HEK293 (cell line): Measurements from ENCODE around the gene C2orf76.

ENCODE experiments used
- CTCF ChIA-PET: fragments of 350-600 bp; formaldehyde crosslinking; extraction: SDS; loops from one replicate; lab custom pipeline; 2021; ENCODE audit warnings: antibody characterized with exemption; lab: Yijun Ruan, JAX
- POLR2A ChIA-PET: fragments of 300-600 bp; formaldehyde crosslinking; extraction: SDS; loops from one replicate; lab custom pipeline; 2020; ENCODE audit warnings: antibody characterized with exemption, inconsistent platforms; lab: Yijun Ruan, JAX
- H3K27ac ChIP-seq: fragments of 200-500 bp; sonication (Bioruptor generic); 2 replicates; pipeline ENCODE4 v1.5.1; 2014; ENCODE audit warnings: low read depth, low read length, control low read depth, inconsistent platforms; ENCODE audit errors: extremely low read depth
- H3K36me3 ChIP-seq, 2 experiments: fragments of 200-500 bp in 1 of 2; sonication (Bioruptor generic) in 1 of 2; 1 replicate in 1 of 2; 2 replicates in 1 of 2; pipeline ENCODE4 v1.5.1; 2014 to 2017; ENCODE audit warnings: inconsistent platforms in 2 of 2, low read length in 2 of 2; ENCODE audit not compliant: control insufficient read depth in 2 of 2, insufficient read depth in 1 of 2
- H3K4me1 ChIP-seq: fragments of 200-500 bp; sonication (Bioruptor generic); 2 replicates; pipeline ENCODE4 v1.5.1; 2014; ENCODE audit warnings: mild to moderate bottlenecking, low read length, inconsistent platforms; ENCODE audit not compliant: control insufficient read depth, insufficient read depth
- H3K4me3 ChIP-seq: 2 replicates; pipeline ENCODE4 v1.5.1; 2011; ENCODE audit warnings: low read depth, mild to moderate bottlenecking, control low read depth, low read length, moderate library complexity
- H3K9me3 ChIP-seq: fragments of 200-500 bp; sonication (Bioruptor generic); 2 replicates; pipeline ENCODE4 v1.5.1; 2014; ENCODE audit warnings: low read depth, low read length, inconsistent platforms; ENCODE audit not compliant: control insufficient read depth, insufficient read depth
- KLF8 ChIP-seq: fragments of 450-650 bp; formaldehyde crosslinking; IDR thresholded peaks from 2 replicates; pipeline ENCODE4 v1.5.1; 2016; ENCODE audit warnings: missing biosample characterization, missing genetic modification characterization
- REPIN1 ChIP-seq: fragments of 450-650 bp; formaldehyde crosslinking; IDR thresholded peaks from 2 replicates; pipeline ENCODE4 v1.5.1; 2017; ENCODE audit warnings: missing biosample characterization, missing genetic modification characterization, low read depth
- REST ChIP-seq: fragments of 450-650 bp; formaldehyde crosslinking; IDR thresholded peaks from 2 replicates; pipeline ENCODE4 v1.5.1; 2016; ENCODE audit warnings: missing biosample characterization, missing genetic modification characterization
- SP2 ChIP-seq: fragments of 450-650 bp; formaldehyde crosslinking; IDR thresholded peaks from 2 replicates; pipeline ENCODE4 v1.5.1; 2016; ENCODE audit warnings: missing biosample characterization, missing genetic modification characterization
- ZBTB48 ChIP-seq: fragments of 450-650 bp; formaldehyde crosslinking; IDR thresholded peaks from 2 replicates; pipeline ENCODE4 v1.5.1; 2016; ENCODE audit warnings: missing biosample characterization, missing genetic modification characterization
- ZNF214 ChIP-seq: fragments of 450-650 bp; formaldehyde crosslinking; IDR thresholded peaks from 2 replicates; pipeline ENCODE4 v1.5.1; 2017; ENCODE audit warnings: missing biosample characterization, mild to moderate bottlenecking, missing genetic modification characterization, borderline replicate concordance
- ZNF221 ChIP-seq: fragments of 450-650 bp; formaldehyde crosslinking; IDR thresholded peaks from 2 replicates; pipeline ENCODE4 v1.5.1; 2017; ENCODE audit warnings: missing biosample characterization, missing genetic modification characterization, borderline replicate concordance
- ZNF23 ChIP-seq: fragments of 450-650 bp; formaldehyde crosslinking; IDR thresholded peaks from 2 replicates; pipeline ENCODE4 v1.5.1; 2016; ENCODE audit warnings: missing biosample characterization, missing genetic modification characterization, borderline replicate concordance
- ZNF24 ChIP-seq: fragments of 450-650 bp; formaldehyde crosslinking; IDR thresholded peaks from 2 replicates; pipeline ENCODE4 v1.5.1; 2016; ENCODE audit warnings: missing biosample characterization, missing genetic modification characterization
- ZNF391 ChIP-seq: fragments of 450-650 bp; formaldehyde crosslinking; IDR thresholded peaks from 2 replicates; pipeline ENCODE4 v1.5.1; 2016; ENCODE audit warnings: low read depth, missing biosample characterization, missing genetic modification characterization, borderline replicate concordance
- ZNF404 ChIP-seq: fragments of 450-650 bp; formaldehyde crosslinking; IDR thresholded peaks from 2 replicates; pipeline ENCODE4 v1.5.1; 2017; ENCODE audit warnings: missing biosample characterization, missing genetic modification characterization
- ZNF473 ChIP-seq: fragments of 450-650 bp; formaldehyde crosslinking; IDR thresholded peaks from 2 replicates; pipeline ENCODE4 v1.5.1; 2017; ENCODE audit warnings: missing biosample characterization, missing genetic modification characterization
- ZNF510 ChIP-seq: fragments of 450-650 bp; formaldehyde crosslinking; IDR thresholded peaks from 2 replicates; pipeline ENCODE4 v1.5.1; 2018; ENCODE audit warnings: mild to moderate bottlenecking, missing genetic modification characterization, missing biosample characterization; ENCODE audit not compliant: insufficient replicate concordance
- ZNF791 ChIP-seq: fragments of 450-650 bp; formaldehyde crosslinking; IDR thresholded peaks from 2 replicates; pipeline ENCODE4 v1.5.1; 2016; ENCODE audit warnings: missing biosample characterization, missing genetic modification characterization
- ZNF843 ChIP-seq: fragments of 450-650 bp; formaldehyde crosslinking; IDR thresholded peaks from 2 replicates; pipeline ENCODE4 v1.5.1; 2016; ENCODE audit warnings: missing biosample characterization, missing genetic modification characterization

The C2orf76 gene

GRCh38 chr2:119414894-119415293 is 48.3 kb upstream of the C2orf76 start:
- CTCF ChIA-PET = no interaction called here
- no peaks in the 10 kb centered on the region for H3K9me3 ChIP-seq

GRCh38 chr2:119409506-119409905 is 42.9 kb upstream of the C2orf76 start:
- ChIA-PET POLR2A (interaction anchor here (0.7 kb wide), 1 partner anchor 71 kb away, joined by 6 read pairs; no protein-coding TSS in a partner anchor), CTCF (interaction anchor here (0.6 to 4.1 kb wide), 10 partner anchors 10 to 192 kb away, joined by 3 to 64 read pairs (median 3); no protein-coding TSS in a partner anchor)
- Histone ChIP-seq H3K4me1 (no peaks in the 10 kb centered on the region), H3K27ac (no peak overlapping the region), H3K36me3 (no peaks in the 10 kb centered on the region), H3K4me3 (no peak overlapping the region), H3K9me3 (no peaks in the 10 kb centered on the region)
- TF ChIP-seq SP2 (tag by site-specific recombination) = no peak
- no peak for TF ChIP-seq ZNF23 (tag by site-specific recombination)
- TF ChIP-seq ZNF843 = no peak
- TF ChIP-seq ZBTB48 (tag by site-specific recombination) = no peak
- no peak for TF ChIP-seq KLF8 (tag by site-specific recombination)
- no peak for TF ChIP-seq REST (tag by site-specific recombination)
- TF ChIP-seq ZNF791 (tag by site-specific recombination) = no peak
- TF ChIP-seq ZNF221 (tag by site-specific recombination) = no peak
- no peak for TF ChIP-seq ZNF214 (tag by site-specific recombination)
- no peak for TF ChIP-seq ZNF404

More at GRCh38 chr2:119414894-119415293, 48.3 kb upstream of the C2orf76 start:
- Histone ChIP-seq H3K4me1 (no peaks in the 10 kb centered on the region), H3K36me3 (no peaks in the 10 kb centered on the region), H3K27ac (no peak overlapping the region), H3K4me3 (no peak overlapping the region)
- TF ChIP-seq ZNF473 (tag by site-specific recombination) = no peak
- POLR2A ChIA-PET = no interaction called here

- no peak overlapping the region for H3K27ac ChIP-seq
- no peaks in the 10 kb centered on the region for H3K9me3 ChIP-seq
- H3K4me1 ChIP-seq = no peaks in the 10 kb centered on the region
- ChIA-PET CTCF (interaction anchor here (0.6 to 4.1 kb wide), 16 partner anchors 10 to 1648 kb away, joined by 3 to 64 read pairs (median 4); partner anchors contain the start of gene TMEM37), POLR2A (no interaction called here)
- no peaks in the 10 kb centered on the region for H3K36me3 ChIP-seq
- no peak for TF ChIP-seq ZNF24 (tag by site-specific recombination)
- TF ChIP-seq REPIN1 (tag by site-specific recombination) = no peak
- no peak for TF ChIP-seq KLF8 (tag by site-specific recombination)
- no peak for TF ChIP-seq ZNF510 (tag by site-specific recombination)
- TF ChIP-seq ZNF391 (tag by site-specific recombination) = no peak
- no peak overlapping the region for H3K4me3 ChIP-seq
Measured at GRCh38 chr2:119408221-119408619, 41.6 kb upstream of the C2orf76 start.
